ENCODE data around the gene MYH15.

GRCh38 chr3:108475220-108475782, 35.1 kb downstream of the MYH15 start:
- TF ChIP-seq, protein P1, sequence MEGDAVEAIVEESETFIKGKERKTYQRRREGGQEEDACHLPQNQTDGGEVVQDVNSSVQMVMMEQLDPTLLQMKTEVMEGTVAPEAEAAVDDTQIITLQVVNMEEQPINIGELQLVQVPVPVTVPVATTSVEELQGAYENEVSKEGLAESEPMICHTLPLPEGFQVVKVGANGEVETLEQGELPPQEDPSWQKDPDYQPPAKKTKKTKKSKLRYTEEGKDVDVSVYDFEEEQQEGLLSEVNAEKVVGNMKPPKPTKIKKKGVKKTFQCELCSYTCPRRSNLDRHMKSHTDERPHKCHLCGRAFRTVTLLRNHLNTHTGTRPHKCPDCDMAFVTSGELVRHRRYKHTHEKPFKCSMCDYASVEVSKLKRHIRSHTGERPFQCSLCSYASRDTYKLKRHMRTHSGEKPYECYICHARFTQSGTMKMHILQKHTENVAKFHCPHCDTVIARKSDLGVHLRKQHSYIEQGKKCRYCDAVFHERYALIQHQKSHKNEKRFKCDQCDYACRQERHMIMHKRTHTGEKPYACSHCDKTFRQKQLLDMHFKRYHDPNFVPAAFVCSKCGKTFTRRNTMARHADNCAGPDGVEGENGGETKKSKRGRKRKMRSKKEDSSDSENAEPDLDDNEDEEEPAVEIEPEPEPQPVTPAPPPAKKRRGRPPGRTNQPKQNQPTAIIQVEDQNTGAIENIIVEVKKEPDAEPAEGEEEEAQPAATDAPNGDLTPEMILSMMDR (IDR thresholded peaks at IDR 0.05) = no peak
- TF ChIP-seq POLR2AphosphoS5 (IDR thresholded peaks at IDR 0.05) = no peak

Data from gastroesophageal sphincter (tissue), 3 donors.